Thyroid gland (tissue), 4 donors: Measurements from ENCODE around the gene CD200.

ENCODE experiments used
- CTCF ChIP-seq, 6 experiments: fragments of 200-600 bp in 3 of 6; fragments of 450-650 bp in 3 of 6; sonication (generic) in 3 of 6; IDR thresholded peaks; one replicate each; pipeline ENCODE4 v1.5.1; 2016 to 2019; ENCODE audit warnings: antibody characterized with exemption in 6 of 6, mild to moderate bottlenecking in 2 of 6, inconsistent platforms in 1 of 6, moderate library complexity in 1 of 6
- POLR2A ChIP-seq, 2 donors: fragments of 450-650 bp; IDR thresholded peaks; one replicate each; pipeline ENCODE4 v1.6.1; 2017; ENCODE audit warnings: antibody characterized with exemption in 2 of 2, mild to moderate bottlenecking in 2 of 2, moderate library complexity in 1 of 2

GRCh38 chr3:112302150-112302830 lies 30.7 kb upstream of the CD200 start:
- no peak for TF ChIP-seq CTCF (IDR thresholded peaks at IDR 0.05)
- no peak for TF ChIP-seq POLR2A (IDR thresholded peaks at IDR 0.05)
